ENCODE results near the gene RHBDL2. TPM values are rescaled to one million over a fixed set of nuclear protein-coding genes. Genes with fewer than 3 reads are reported as not detected.

The RHBDL2 gene
- polyA plus RNA-seq, 3 donors, result 0.08 TPM; not detected in 2

DNA sequence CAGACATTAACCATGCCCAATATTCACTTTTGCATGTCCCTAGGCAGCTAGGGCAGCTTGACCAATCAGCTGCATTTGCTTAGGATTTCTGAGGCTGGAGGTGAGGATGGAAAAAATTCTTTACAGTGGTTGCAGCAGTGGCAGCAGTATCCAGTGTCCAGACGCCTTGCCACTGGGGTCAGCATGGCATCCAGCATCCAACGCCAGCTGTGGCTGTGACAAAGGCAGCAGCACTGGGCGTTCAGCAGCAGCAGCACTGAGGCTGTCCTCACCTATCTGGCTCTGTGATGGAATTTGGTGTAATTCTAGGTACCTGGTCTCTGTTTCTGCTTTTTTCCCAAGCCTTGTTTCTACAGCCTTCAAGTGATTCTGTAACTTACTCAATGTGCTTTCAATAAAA, 15.5 kb downstream of the RHBDL2 start:
- no peaks in the 10 kb centered on the region for H3K27me3 ChIP-seq (ENCODE audit: control insufficient read depth in 2 of 2, insufficient read depth in 2 of 2, low read length in 2 of 2)
- no peak overlapping the region for H3K4me3 Mint-ChIP-seq
- intact Hi-C loops (cut with micrococcal nuclease), result no loop called here
- no peak overlapping the region for H3K4me3 ChIP-seq (replicated peaks in 1 of 3; ENCODE audit: low read depth in 2 of 3, low read length in 3 of 3)
- H3K9me3 ChIP-seq (replicated peaks in 1 of 2; ENCODE audit: control insufficient read depth in 1 of 2, insufficient read depth in 1 of 2, low read length in 2 of 2), result no peaks in the 10 kb centered on the region
- H2AFZ ChIP-seq (ENCODE audit: insufficient read depth, low read depth, low read length, poor library complexity, severe bottlenecking), result no peak overlapping the region
- no peaks in the 10 kb centered on the region for H3K4me1 Mint-ChIP-seq
- H3K4me1 ChIP-seq (ENCODE audit: control insufficient read depth in 1 of 2, insufficient read depth in 2 of 2, low read length in 2 of 2), result no peaks in the 10 kb centered on the region
- no peaks in the 10 kb centered on the region for H3K27me3 Mint-ChIP-seq (ENCODE audit: low read depth in 3 of 3)
- WGBS (ENCODE audit: insufficient coverage), result 100% methylated on average over 3 of the region's 3 CpGs
- TF ChIP-seq CTCF (IDR thresholded peaks at IDR 0.05), result no peak
- no peaks in the 10 kb centered on the region for H3K36me3 ChIP-seq (replicated peaks in 1 of 2; ENCODE audit: control insufficient read depth in 1 of 2, insufficient read depth in 2 of 2, low read length in 2 of 2)
- H3K79me2 ChIP-seq (ENCODE audit: insufficient read depth, low read length), result no peaks in the 10 kb centered on the region
- H3K4me2 ChIP-seq (replicated peaks; ENCODE audit: extremely low read depth, low read length, poor library complexity, severe bottlenecking), result no peak overlapping the region
- H3K9ac ChIP-seq (ENCODE audit: insufficient read depth, low read length, poor library complexity, severe bottlenecking), result no peak overlapping the region
- H4K20me1 ChIP-seq (ENCODE audit: insufficient read depth, low read length), result no peaks in the 10 kb centered on the region
- peaks cover 0 to 4% (median 0%) of the 10 kb centered on the region in 7 donors for H3K9me3 Mint-ChIP-seq
- no peak for DNase-seq
- H3K27ac ChIP-seq (ENCODE audit: low read depth in 1 of 2, low read length in 2 of 2), result no peak overlapping the region
- no peak overlapping the region for H3K27ac Mint-ChIP-seq
- H3K36me3 Mint-ChIP-seq, result no peaks in the 10 kb centered on the region

DNA sequence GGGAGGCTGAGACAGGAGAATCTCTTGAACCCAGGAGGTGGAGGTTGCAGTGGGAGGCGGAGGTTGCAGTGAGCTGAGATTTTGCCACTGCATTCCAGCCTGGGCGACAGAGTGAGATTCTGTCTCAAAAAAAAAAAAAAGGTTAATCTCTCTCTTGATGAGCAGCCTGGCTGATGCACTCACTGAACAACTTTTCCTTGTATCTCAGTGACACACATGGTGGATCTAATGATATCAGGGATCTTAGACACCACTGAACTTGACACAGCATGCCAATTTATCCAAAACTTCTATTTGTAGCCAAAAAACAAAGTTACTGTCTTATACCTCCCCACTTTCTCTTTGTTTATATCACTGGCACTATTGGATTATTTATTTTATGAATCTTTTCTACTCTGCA, 16.2 kb downstream of the RHBDL2 start:
- no peak overlapping the region for H3K4me2 ChIP-seq (replicated peaks; ENCODE audit: extremely low read depth, low read length, poor library complexity, severe bottlenecking)
- intact Hi-C loops (cut with micrococcal nuclease), result no loop called here
- no peaks in the 10 kb centered on the region for H3K27me3 Mint-ChIP-seq (ENCODE audit: low read depth in 3 of 3)
- H3K27ac Mint-ChIP-seq, result no peak overlapping the region
- H4K20me1 ChIP-seq (ENCODE audit: insufficient read depth, low read length), result no peaks in the 10 kb centered on the region
- H3K9ac ChIP-seq (ENCODE audit: insufficient read depth, low read length, poor library complexity, severe bottlenecking), result no peak overlapping the region
- no peak overlapping the region for H3K27ac ChIP-seq (ENCODE audit: low read depth in 1 of 2, low read length in 2 of 2)
- no peaks in the 10 kb centered on the region for H3K4me1 Mint-ChIP-seq
- WGBS (ENCODE audit: insufficient coverage), result no CpG with 5 or more reads among the region's 2 CpGs
- H3K9me3 ChIP-seq (replicated peaks in 1 of 2; ENCODE audit: control insufficient read depth in 1 of 2, insufficient read depth in 1 of 2, low read length in 2 of 2), result no peaks in the 10 kb centered on the region
- H2AFZ ChIP-seq (ENCODE audit: insufficient read depth, low read depth, low read length, poor library complexity, severe bottlenecking), result no peak overlapping the region
- H3K36me3 ChIP-seq (replicated peaks in 1 of 2; ENCODE audit: control insufficient read depth in 1 of 2, insufficient read depth in 2 of 2, low read length in 2 of 2), result no peaks in the 10 kb centered on the region
- no peaks in the 10 kb centered on the region for H3K79me2 ChIP-seq (ENCODE audit: insufficient read depth, low read length)
- DNase-seq, result no peak
- no peaks in the 10 kb centered on the region for H3K36me3 Mint-ChIP-seq
- peaks cover 0 to 4% (median 0%) of the 10 kb centered on the region in 7 donors for H3K9me3 Mint-ChIP-seq
- no peak overlapping the region for H3K4me3 ChIP-seq (replicated peaks in 1 of 3; ENCODE audit: low read depth in 2 of 3, low read length in 3 of 3)
- no peaks in the 10 kb centered on the region for H3K27me3 ChIP-seq (ENCODE audit: control insufficient read depth in 2 of 2, insufficient read depth in 2 of 2, low read length in 2 of 2)
- no peak overlapping the region for H3K4me3 Mint-ChIP-seq
- H3K4me1 ChIP-seq (ENCODE audit: control insufficient read depth in 1 of 2, insufficient read depth in 2 of 2, low read length in 2 of 2), result no peaks in the 10 kb centered on the region
- TF ChIP-seq CTCF (IDR thresholded peaks at IDR 0.05), result no peak

All from CD14-positive monocyte (primary cell).